SK-N-SH treated with all-trans-retinoic acid at 6 μM for 48 hours (cell line): ENCODE measurements around the gene CTCF.

Experiments used
- ATAC-seq: fragments of 200-7000 bp; cut with Tn5 transposase; 3 replicates; pipeline ENCODE4 v1.9.1; 2020; ENCODE audit warnings: mild to moderate bottlenecking, moderate library complexity
- ARNTL ChIP-seq: fragments of 450-650 bp; formaldehyde crosslinking; IDR thresholded peaks from 2 replicates; pipeline ENCODE4 v1.5.0; 2020; ENCODE audit warnings: low read depth, mild to moderate bottlenecking, moderate library complexity, borderline replicate concordance
- BACH2 ChIP-seq: fragments of 250-450 bp; sonication (Bioruptor Pico); IDR thresholded peaks from 2 replicates; pipeline ENCODE4 v1.9.0; 2021; ENCODE audit warnings: mild to moderate bottlenecking, borderline replicate concordance
- CSDC2 ChIP-seq: fragments of 250-450 bp; sonication (Bioruptor Pico); IDR thresholded peaks from 2 replicates; pipeline ENCODE4 v1.5.0; 2020; ENCODE audit warnings: mild to moderate bottlenecking, moderate library complexity
- ESRRG ChIP-seq: fragments of 250-450 bp; sonication (Bioruptor Pico); IDR thresholded peaks from 2 replicates; pipeline ENCODE4 v1.6.1; 2021; ENCODE audit warnings: mild to moderate bottlenecking
- GLIS3 ChIP-seq: fragments of 250-450 bp; sonication (Bioruptor Pico); IDR thresholded peaks from 2 replicates; pipeline ENCODE4 v1.5.0; 2020; ENCODE audit warnings: mild to moderate bottlenecking, moderate library complexity
- ISL1 ChIP-seq: fragments of 250-450 bp; sonication (Bioruptor Pico); IDR thresholded peaks from 2 replicates; pipeline ENCODE4 v2.1.2; 2022; ENCODE audit warnings: mild to moderate bottlenecking, moderate library complexity
- OSR1 ChIP-seq: fragments of 250-450 bp; sonication (Bioruptor Pico); IDR thresholded peaks from 2 replicates; pipeline ENCODE4 v1.8.0; 2022; ENCODE audit warnings: moderate library complexity, mild to moderate bottlenecking, inconsistent platforms
- PPARA ChIP-seq: fragments of 250-450 bp; sonication (Bioruptor Pico); IDR thresholded peaks from 2 replicates; pipeline ENCODE4 v1.5.0; 2020; ENCODE audit warnings: mild to moderate bottlenecking, borderline replicate concordance
- RARB ChIP-seq: fragments of 250-450 bp; sonication (Bioruptor Pico); IDR thresholded peaks from 2 replicates; pipeline ENCODE4 v1.8.0; 2021; ENCODE audit warnings: mild to moderate bottlenecking, moderate library complexity
- SNAI2 ChIP-seq: fragments of 250-450 bp; sonication (Bioruptor Pico); IDR thresholded peaks from 2 replicates; pipeline ENCODE4 v1.5.0; 2020; ENCODE audit warnings: mild to moderate bottlenecking, moderate library complexity
- TCF4 ChIP-seq: fragments of 250-450 bp; sonication (Bioruptor Pico); IDR thresholded peaks from 2 replicates; pipeline ENCODE4 v1.8.0; 2021; ENCODE audit warnings: mild to moderate bottlenecking, moderate library complexity, borderline replicate concordance
- ZFP3 ChIP-seq: fragments of 250-450 bp; sonication (Bioruptor Pico); IDR thresholded peaks from 2 replicates; pipeline ENCODE4 v1.5.0; 2020; ENCODE audit warnings: mild to moderate bottlenecking, moderate library complexity
- ZNF565 ChIP-seq: fragments of 450-650 bp; formaldehyde crosslinking; conservative IDR thresholded peaks from 2 replicates; pipeline ENCODE4 v1.5.0; 2020; ENCODE audit warnings: low read depth, mild to moderate bottlenecking, moderate library complexity
- ZNF70 ChIP-seq: fragments of 450-650 bp; formaldehyde crosslinking; IDR thresholded peaks from 2 replicates; pipeline ENCODE4 v1.5.0; 2020; ENCODE audit warnings: mild to moderate bottlenecking, moderate library complexity
- ZNF8 ChIP-seq: fragments of 450-650 bp; formaldehyde crosslinking; IDR thresholded peaks from 2 replicates; pipeline ENCODE4 v1.5.0; 2020; ENCODE audit warnings: mild to moderate bottlenecking, moderate library complexity
- TF ChIP-seq, protein P1 (sequence below): fragments of 250-450 bp; sonication (Bioruptor Pico); IDR thresholded peaks from 2 replicates; pipeline ENCODE4 v1.5.1; 2021; ENCODE audit warnings: mild to moderate bottlenecking, moderate library complexity
- TF ChIP-seq, protein P2 (sequence below): fragments of 250-450 bp; sonication (Bioruptor Pico); IDR thresholded peaks from 2 replicates; pipeline ENCODE4 v1.8.0; 2020; ENCODE audit warnings: mild to moderate bottlenecking, moderate library complexity, borderline replicate concordance
- TF ChIP-seq, protein P3 (sequence below): fragments of 250-450 bp; sonication (Bioruptor Pico); IDR thresholded peaks from 2 replicates; pipeline ENCODE4 v1.8.0; 2021; ENCODE audit warnings: low read depth, mild to moderate bottlenecking, moderate library complexity, borderline replicate concordance
- TF ChIP-seq, protein P4 (sequence below): fragments of 250-450 bp; sonication (Bioruptor Pico); IDR thresholded peaks from 2 replicates; pipeline ENCODE4 v1.5.0; 2020; ENCODE audit warnings: mild to moderate bottlenecking, moderate library complexity
- TF ChIP-seq, protein P5 (sequence below): fragments of 250-450 bp; sonication (Bioruptor Pico); IDR thresholded peaks from 2 replicates; pipeline ENCODE4 v1.5.1; 2020; ENCODE audit warnings: low read depth, mild to moderate bottlenecking, moderate library complexity

The CTCF gene

DNA sequence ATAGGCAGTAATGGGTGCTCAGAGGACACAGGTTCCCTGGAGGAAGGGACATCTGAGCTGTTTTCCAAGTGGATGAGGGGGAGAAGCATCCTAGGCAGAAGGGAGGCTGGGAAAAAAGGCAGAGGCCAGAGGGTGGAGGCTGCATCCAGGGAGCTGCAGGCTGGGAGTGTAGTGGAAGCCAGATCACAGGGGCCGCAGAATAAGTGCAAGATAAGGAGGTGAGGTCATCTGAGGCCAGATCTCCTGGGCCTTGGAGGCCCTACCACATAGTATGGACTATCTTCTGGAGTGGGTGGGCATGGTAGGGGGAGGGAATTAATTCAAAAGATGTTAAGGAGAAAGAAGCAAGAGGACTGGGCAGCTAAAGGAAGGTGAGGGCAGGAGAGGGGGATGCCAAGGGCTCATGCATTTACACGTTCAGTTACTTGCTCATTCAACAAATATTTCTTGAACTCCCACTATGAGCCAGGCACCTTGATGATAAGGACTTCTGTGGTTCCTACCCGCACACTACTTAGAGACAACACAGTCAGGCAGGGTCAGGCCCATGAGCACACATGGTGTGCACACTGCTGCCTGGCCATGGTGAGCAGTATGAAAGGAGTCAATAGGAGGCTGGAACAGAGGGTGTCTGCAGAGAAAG lies 36.1 kb upstream of the CTCF start:
- no peak for ATAC-seq
- TF ChIP-seq, protein P1, sequence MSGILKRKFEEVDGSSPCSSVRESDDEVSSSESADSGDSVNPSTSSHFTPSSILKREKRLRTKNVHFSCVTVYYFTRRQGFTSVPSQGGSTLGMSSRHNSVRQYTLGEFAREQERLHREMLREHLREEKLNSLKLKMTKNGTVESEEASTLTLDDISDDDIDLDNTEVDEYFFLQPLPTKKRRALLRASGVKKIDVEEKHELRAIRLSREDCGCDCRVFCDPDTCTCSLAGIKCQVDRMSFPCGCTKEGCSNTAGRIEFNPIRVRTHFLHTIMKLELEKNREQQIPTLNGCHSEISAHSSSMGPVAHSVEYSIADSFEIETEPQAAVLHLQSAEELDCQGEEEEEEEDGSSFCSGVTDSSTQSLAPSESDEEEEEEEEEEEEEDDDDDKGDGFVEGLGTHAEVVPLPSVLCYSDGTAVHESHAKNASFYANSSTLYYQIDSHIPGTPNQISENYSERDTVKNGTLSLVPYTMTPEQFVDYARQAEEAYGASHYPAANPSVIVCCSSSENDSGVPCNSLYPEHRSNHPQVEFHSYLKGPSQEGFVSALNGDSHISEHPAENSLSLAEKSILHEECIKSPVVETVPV (CRISPR knock-in tag), result no peak
- TF ChIP-seq, protein P2, sequence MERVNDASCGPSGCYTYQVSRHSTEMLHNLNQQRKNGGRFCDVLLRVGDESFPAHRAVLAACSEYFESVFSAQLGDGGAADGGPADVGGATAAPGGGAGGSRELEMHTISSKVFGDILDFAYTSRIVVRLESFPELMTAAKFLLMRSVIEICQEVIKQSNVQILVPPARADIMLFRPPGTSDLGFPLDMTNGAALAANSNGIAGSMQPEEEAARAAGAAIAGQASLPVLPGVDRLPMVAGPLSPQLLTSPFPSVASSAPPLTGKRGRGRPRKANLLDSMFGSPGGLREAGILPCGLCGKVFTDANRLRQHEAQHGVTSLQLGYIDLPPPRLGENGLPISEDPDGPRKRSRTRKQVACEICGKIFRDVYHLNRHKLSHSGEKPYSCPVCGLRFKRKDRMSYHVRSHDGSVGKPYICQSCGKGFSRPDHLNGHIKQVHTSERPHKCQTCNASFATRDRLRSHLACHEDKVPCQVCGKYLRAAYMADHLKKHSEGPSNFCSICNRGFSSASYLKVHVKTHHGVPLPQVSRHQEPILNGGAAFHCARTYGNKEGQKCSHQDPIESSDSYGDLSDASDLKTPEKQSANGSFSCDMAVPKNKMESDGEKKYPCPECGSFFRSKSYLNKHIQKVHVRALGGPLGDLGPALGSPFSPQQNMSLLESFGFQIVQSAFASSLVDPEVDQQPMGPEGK (CRISPR knock-in tag), result no peak
- no peak for TF ChIP-seq OSR1 (CRISPR knock-in tag)
- TF ChIP-seq RARB (CRISPR knock-in tag), result no peak
- TF ChIP-seq, protein P3, sequence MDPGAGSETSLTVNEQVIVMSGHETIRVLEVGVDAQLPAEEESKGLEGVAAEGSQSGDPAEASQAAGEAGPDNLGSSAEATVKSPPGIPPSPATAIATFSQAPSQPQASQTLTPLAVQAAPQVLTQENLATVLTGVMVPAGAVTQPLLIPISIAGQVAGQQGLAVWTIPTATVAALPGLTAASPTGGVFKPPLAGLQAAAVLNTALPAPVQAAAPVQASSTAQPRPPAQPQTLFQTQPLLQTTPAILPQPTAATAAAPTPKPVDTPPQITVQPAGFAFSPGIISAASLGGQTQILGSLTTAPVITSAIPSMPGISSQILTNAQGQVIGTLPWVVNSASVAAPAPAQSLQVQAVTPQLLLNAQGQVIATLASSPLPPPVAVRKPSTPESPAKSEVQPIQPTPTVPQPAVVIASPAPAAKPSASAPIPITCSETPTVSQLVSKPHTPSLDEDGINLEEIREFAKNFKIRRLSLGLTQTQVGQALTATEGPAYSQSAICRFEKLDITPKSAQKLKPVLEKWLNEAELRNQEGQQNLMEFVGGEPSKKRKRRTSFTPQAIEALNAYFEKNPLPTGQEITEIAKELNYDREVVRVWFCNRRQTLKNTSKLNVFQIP (CRISPR knock-in tag), result no peak
- no peak for TF ChIP-seq ZNF70 (CRISPR knock-in tag)
- no peak for TF ChIP-seq ISL1 (CRISPR knock-in tag)
- no peak for TF ChIP-seq ZNF8 (CRISPR knock-in tag)
- no peak for TF ChIP-seq ARNTL (CRISPR knock-in tag)
- TF ChIP-seq SNAI2 (CRISPR knock-in tag), result no peak
- no peak for TF ChIP-seq BACH2 (CRISPR knock-in tag)
- TF ChIP-seq GLIS3 (CRISPR knock-in tag), result no peak
- no peak for TF ChIP-seq PPARA (CRISPR knock-in tag)
- TF ChIP-seq, protein P4, sequence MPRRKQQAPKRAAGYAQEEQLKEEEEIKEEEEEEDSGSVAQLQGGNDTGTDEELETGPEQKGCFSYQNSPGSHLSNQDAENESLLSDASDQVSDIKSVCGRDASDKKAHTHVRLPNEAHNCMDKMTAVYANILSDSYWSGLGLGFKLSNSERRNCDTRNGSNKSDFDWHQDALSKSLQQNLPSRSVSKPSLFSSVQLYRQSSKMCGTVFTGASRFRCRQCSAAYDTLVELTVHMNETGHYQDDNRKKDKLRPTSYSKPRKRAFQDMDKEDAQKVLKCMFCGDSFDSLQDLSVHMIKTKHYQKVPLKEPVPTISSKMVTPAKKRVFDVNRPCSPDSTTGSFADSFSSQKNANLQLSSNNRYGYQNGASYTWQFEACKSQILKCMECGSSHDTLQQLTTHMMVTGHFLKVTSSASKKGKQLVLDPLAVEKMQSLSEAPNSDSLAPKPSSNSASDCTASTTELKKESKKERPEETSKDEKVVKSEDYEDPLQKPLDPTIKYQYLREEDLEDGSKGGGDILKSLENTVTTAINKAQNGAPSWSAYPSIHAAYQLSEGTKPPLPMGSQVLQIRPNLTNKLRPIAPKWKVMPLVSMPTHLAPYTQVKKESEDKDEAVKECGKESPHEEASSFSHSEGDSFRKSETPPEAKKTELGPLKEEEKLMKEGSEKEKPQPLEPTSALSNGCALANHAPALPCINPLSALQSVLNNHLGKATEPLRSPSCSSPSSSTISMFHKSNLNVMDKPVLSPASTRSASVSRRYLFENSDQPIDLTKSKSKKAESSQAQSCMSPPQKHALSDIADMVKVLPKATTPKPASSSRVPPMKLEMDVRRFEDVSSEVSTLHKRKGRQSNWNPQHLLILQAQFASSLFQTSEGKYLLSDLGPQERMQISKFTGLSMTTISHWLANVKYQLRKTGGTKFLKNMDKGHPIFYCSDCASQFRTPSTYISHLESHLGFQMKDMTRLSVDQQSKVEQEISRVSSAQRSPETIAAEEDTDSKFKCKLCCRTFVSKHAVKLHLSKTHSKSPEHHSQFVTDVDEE, result no peak

DNA sequence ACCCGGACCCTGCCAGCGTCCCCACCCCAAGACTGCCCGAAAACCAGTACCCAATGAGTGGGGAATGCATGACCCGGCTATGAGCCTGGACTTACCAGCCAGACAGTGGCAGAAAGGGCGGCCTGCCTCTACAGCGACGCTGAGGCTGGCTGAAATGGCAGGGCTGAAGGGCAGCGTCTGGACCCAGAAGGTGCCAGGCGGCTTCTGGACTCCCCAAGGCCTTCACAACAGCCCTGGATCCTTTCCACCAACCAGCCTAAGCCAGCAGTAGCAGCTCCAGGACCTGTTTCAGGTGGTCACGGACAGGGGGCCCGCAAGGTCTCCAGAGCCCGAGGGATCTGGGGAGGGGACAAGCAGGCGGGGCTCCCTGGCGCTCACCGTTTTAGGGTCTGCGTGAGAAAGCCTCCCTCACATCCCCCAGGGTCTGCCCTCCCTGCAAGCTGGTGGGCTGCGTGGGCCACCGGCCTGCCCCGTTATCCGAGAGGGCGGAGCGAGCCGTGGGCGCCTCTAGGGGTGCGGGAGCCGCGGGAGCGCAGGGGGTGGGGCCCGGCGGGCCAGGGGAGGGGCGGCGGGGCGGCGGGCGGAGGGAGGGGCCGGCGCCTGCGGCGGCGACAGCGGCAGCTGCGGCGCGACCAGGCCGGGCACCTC lies 34.0 kb upstream of the CTCF start, which contains the start of gene RIPOR1:
RIPOR1 (plus strand) TSS at position 608 of the 648 bp plus-strand sequence. CDS start 9,618 bp downstream, outside the sequence.
- ATAC-seq, result peak; percentile 32
- TF ChIP-seq ARNTL (CRISPR knock-in tag), result no peak
- TF ChIP-seq CSDC2 (CRISPR knock-in tag), result no peak
- TF ChIP-seq ZNF8 (CRISPR knock-in tag), result no peak
- TF ChIP-seq ZFP3, result no peak
- TF ChIP-seq ZNF70 (CRISPR knock-in tag), result no peak
- TF ChIP-seq, protein P3 (CRISPR knock-in tag), result no peak

DNA sequence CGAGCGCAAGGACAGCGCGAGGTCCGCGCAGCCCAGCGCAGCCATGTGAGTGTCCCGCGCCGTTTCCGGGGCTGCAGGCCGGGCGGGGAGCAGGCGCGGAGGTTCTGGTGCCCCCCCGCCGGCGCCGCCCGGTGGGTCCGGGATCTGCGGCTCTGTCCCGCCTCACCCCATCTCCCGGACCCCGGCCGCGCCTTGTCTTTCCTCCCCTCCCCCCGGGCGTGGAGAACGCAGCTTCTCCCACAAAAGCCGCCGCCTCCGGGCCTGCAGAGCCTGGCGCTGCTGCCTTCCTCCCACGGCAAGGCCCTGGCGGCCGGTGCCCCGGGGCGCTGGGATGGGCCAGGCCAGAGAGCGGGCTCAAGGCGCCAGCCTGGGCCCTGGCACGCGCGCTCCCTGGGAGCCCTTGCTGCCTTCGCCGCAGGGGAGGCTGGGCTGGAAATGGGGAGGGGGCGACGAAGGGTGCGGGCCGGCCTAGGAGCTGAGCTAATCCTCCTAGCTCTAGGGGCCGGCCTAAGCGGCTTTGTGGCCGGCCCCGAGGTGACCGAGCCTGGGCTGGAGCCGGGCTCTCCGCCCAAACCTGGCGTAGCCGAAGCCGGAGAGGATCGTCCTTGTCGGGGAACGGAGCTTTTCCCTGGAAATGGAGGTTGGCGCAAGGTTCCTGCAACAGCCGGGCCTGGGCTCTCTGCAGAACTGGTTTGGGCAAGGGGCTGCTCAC lies 33.3 kb upstream of the CTCF start:
- TF ChIP-seq GLIS3 (CRISPR knock-in tag), result no peak
- no peak for TF ChIP-seq PPARA (CRISPR knock-in tag)
- TF ChIP-seq ZNF565 (CRISPR knock-in tag), result no peak
- TF ChIP-seq ZNF70 (CRISPR knock-in tag), result no peak
- TF ChIP-seq, protein P1 (CRISPR knock-in tag), result no peak
- TF ChIP-seq ZNF8 (CRISPR knock-in tag), result no peak
- TF ChIP-seq TCF4 (CRISPR knock-in tag), result no peak
- TF ChIP-seq ESRRG (CRISPR knock-in tag), result no peak
- no peak for TF ChIP-seq ISL1 (CRISPR knock-in tag)
- TF ChIP-seq, protein P5, sequence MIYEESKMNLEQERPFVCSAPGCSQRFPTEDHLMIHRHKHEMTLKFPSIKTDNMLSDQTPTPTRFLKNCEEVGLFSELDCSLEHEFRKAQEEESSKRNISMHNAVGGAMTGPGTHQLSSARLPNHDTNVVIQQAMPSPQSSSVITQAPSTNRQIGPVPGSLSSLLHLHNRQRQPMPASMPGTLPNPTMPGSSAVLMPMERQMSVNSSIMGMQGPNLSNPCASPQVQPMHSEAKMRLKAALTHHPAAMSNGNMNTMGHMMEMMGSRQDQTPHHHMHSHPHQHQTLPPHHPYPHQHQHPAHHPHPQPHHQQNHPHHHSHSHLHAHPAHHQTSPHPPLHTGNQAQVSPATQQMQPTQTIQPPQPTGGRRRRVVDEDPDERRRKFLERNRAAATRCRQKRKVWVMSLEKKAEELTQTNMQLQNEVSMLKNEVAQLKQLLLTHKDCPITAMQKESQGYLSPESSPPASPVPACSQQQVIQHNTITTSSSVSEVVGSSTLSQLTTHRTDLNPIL (CRISPR knock-in tag), result no peak
- TF ChIP-seq, protein P2 (CRISPR knock-in tag), result no peak
- peak; percentile 67 for ATAC-seq
